Measurements from ENCODE around the gene EEFSEC.

GRCh38 chr3:128149650-128150049 is 3.6 kb upstream of the EEFSEC start:
- TF ChIP-seq POLR2AphosphoS5 (IDR thresholded peaks at IDR 0.05; ENCODE audit: low read depth, low read length) = no peak
- no peak for TF ChIP-seq CTCF (IDR thresholded peaks at IDR 0.05; ENCODE audit: control extremely low read depth in 1 of 3, insufficient read depth in 1 of 3, low read depth in 1 of 3, low read length in 3 of 3)
- TF ChIP-seq BCL11A (IDR thresholded peaks at IDR 0.05; ENCODE audit: low read depth in 2 of 2, low read length in 2 of 2) = no peak
- TF ChIP-seq TCF12 (IDR thresholded peaks at IDR 0.05; ENCODE audit: low read depth, low read length) = no peak
- TF ChIP-seq CBX5 (IDR thresholded peaks at IDR 0.05; ENCODE audit: low read depth, low read length) = no peak
- TF ChIP-seq CTBP2 (IDR thresholded peaks at IDR 0.05; ENCODE audit: borderline replicate concordance, insufficient read depth, insufficient read length, low read length) = no peak
- no peak for TF ChIP-seq KDM1A (IDR thresholded peaks at IDR 0.05; ENCODE audit: borderline replicate concordance, low read length)
- no peak for TF ChIP-seq CEBPB (IDR thresholded peaks at IDR 0.05; ENCODE audit: low read depth, low read length)
- TF ChIP-seq SRF (IDR thresholded peaks at IDR 0.05; ENCODE audit: low read depth, low read length) = no peak
- no peak for TF ChIP-seq EP300 (IDR thresholded peaks at IDR 0.05; ENCODE audit: borderline replicate concordance in 1 of 2, low read depth in 2 of 2, low read length in 2 of 2)
- no peak for TF ChIP-seq RFX5 (IDR thresholded peaks at IDR 0.05; ENCODE audit: borderline replicate concordance, low read depth, low read length)
- TF ChIP-seq POU5F1 (IDR thresholded peaks at IDR 0.05; ENCODE audit: low read depth, low read length) = no peak
